Activated naive CD4-positive, alpha-beta T cell treated with anti-CD3 and anti-CD28 coated beads, Interleukin-2, amount 50 U/mL, for 72 hours (primary cell): Measurements from ENCODE around the gene DNMT1. TPM values are rescaled to one million over a fixed set of nuclear protein-coding genes. Genes with fewer than 3 reads are reported as not detected.

ENCODE experiments used
- ATAC-seq, 2 donors: fragments of 150-1000 bp; cut with Tn5 transposase; 2 replicates each; pipeline ENCODE4 v1.10.0; 2021; ENCODE audit warnings: mild to moderate bottlenecking in 2 of 2, moderate library complexity in 2 of 2
- DNase-seq, 2 donors: peaks; one replicate each; pipeline ENCODE4 v3.0.0; 2021 to 2022; ENCODE audit warnings: low spot score in 2 of 2
- H3K27ac Mint-ChIP-seq, 2 donors: one replicate each; pipeline ENCODE4 v1.8.0; 2022; ENCODE audit warnings: mild to moderate bottlenecking in 2 of 2, mixed read lengths in 2 of 2
- H3K36me3 Mint-ChIP-seq, 2 donors: one replicate each; pipeline ENCODE4 v1.8.0; 2022; ENCODE audit warnings: mixed read lengths in 2 of 2
- H3K9me3 Mint-ChIP-seq, 2 donors: one replicate each; pipeline ENCODE4 v1.8.0; 2022; ENCODE audit warnings: mixed read lengths in 2 of 2
- total RNA-seq, 2 donors: library from RNA; stranded (reverse); gene quantifications; one replicate each; pipeline ENCODE4 v1.2.3, GENCODE V29; 2022

The DNMT1 gene
- total RNA-seq, 2 donors from 2014 or later: 416 to 456 TPM

DNA sequence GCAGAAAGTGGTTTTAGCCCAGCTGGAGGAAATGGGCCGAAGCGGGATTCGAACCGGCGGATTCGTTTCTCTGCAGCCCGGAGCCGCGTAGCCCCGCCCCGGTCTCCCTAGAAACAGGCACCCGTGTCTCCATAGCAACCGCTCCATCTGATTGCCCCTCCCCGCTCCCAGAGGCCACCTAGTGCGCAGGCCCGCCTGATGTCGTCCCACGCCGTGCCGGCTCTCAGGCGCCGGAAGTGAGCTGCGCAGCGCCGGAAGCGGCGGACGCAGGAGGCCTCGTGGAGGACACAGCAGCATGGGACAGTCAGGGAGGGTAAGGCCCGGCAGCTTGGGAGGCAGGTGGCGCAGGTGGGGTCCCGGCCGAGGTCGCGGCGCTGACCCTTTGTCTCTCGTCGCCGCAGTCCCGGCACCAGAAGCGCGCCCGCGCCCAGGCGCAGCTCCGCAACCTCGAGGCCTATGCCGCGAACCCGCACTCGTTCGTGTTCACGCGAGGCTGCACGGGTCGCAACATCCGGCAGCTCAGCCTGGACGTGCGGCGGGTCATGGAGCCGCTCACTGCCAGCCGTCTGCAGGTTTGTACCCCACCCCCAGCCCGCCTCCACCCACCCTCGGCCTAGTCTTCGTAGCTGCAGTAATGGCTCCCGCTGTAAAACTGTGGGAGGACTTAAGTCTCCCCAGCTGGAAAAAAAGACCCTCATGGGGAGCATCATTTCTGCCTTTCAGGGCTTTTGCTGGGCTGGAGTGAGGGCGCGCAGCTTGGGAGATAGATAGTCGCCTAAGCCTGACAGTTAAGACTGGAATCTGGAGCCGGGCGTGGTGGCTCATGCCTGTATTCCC, 88.4 kb downstream of the DNMT1 start, which contains the start of gene PPAN:
Gene PPAN (plus strand): TSS at position 263 of the 837 bp plus-strand sequence. CDS start 33 bp downstream, at position 296.
- DNase-seq: peak; percentile 96 to 97
- Mint-ChIP-seq H3K9me3 (no peaks in the 10 kb centered on the region), H3K36me3 (peaks cover 33 to 46% of the 10 kb centered on the region in 2 donors), H3K27ac (peak within 1 kb of the TSS; percentile 99)
- ATAC-seq: peak; percentile 70 to 76

DNA sequence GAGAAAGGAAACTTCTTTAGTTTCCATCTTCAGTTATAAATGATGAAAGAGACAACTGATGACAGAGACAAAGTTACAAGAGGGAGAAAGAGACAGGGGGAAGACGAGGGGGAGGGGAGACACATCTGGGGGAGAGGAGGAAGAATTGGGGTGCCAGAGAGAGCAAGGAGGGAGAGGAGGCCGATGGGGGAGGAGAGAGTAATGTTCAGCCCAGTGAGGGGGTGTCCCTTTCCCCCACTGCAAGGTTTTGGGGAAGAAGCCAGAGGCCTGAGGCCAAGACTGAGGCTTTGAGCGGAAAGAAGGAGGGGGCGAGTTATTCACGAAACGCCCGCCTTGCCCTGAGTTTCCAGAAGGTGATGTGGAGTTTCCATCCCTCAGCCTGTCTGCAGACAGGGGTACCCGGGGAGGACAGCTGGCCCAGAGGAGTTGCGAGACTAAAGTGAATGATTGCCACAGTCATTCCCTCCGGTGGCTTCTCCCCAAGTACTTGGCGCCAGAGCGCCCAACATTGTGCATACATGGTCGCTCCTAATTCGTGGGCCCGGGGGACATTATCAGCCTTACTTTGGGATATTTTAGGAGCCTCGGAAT, 89.1 kb downstream of the DNMT1 start:
- DNase-seq (peak; percentile 74 to 91), ATAC-seq (peak; percentile 68 to 69)
- Mint-ChIP-seq H3K36me3 (peaks cover 30 to 41% of the 10 kb centered on the region in 2 donors), H3K9me3 (no peaks in the 10 kb centered on the region), H3K27ac (peak overlapping the region; percentile 99)

DNA sequence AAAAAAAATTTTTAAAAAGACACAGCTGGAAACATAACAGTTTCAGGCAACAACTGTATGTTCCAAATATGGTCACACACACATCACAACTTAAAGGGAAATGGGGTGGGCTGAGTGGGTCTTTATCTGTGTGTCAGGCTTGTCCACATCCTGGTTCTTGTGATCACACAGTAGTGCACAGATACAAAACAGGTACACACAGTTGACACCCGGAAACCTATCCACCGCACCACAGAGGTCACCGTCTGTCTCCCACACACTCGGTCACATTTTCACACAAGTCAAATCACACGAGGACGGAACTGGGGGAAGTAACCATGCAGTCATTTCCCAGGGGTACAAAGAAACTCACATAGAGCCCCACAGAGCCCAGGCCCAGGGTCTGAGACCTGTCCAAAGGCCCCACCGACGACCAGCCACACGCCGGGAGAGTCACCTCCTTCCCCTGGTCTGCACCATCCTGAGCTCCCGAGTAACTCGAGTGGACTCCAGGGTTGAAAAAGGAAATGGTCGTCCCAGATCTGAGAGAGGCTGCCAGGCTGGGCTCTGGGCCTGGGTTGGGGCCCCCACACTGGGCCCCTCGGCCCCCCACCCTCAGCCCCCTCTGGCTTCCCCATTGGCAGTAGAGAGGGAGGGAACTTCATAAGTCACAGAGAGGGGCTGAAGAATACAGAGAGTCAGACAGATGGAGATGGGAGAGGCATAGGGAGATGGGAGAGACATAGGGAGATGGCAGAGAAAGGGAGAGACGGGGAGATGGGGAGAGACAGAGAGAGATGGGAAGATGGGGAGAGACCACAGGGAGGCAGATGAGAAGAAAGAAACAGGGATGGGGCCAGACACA, 89.9 kb downstream of the DNMT1 start:
- DNase-seq: peak; percentile 72 to 86
- ATAC-seq: peak; percentile 72 to 75
- peaks cover 25 to 35% of the 10 kb centered on the region in 2 donors for H3K36me3 Mint-ChIP-seq
- H3K27ac Mint-ChIP-seq: peak overlapping the region; percentile 99
- H3K9me3 Mint-ChIP-seq: no peaks in the 10 kb centered on the region

DNA sequence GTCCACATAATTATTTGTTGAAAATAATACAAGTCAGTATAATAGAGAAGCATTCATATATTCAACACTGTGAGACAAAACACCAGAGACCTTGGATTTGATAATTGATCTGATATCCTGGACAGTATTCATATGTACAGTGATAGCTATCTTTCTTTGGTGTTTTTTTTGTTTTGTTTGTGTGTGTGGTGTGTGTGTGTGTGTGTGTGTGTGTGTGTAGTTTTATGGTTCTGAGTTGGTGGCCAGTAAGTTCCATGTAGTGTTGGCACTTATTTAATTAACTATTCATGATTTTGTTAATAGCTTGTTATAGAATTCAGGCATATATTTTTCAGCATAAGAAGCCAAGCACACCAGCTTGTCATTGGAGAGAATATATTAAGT, 90.6 kb downstream of the DNMT1 start:
- Mint-ChIP-seq H3K36me3 (peaks cover 17 to 28% of the 10 kb centered on the region in 2 donors), H3K9me3 (no peaks in the 10 kb centered on the region), H3K27ac (peak overlapping the region; percentile 10 to 99)
- no peak for ATAC-seq
- no peak for DNase-seq

DNA sequence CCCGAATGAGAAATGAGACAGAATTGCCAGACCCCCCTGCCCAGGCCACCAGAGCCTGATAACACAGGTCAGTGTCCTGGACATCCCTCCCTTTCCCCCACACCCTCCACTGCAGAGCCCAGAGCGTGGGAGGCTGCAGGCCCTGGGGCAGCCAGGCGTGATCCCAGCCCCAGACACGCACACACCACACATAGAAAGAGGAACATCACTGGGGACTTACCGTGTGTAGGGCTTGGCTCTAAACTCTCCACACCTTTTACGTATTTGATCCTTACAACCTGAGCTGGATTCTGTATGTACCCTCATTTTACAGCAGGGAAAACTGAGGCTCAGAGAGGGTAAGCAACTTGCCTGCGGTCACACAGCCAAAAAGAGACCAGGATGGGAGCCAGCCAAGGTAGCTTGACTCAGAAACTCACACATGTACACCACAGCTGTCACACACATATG, 91.9 kb downstream of the DNMT1 start:
- no peak for ATAC-seq
- no peak for DNase-seq
- Mint-ChIP-seq H3K9me3 (no peaks in the 10 kb centered on the region), H3K27ac (peak overlapping the region; percentile 91 to 96), H3K36me3 (peaks cover 14 to 24% of the 10 kb centered on the region in 2 donors)

DNA sequence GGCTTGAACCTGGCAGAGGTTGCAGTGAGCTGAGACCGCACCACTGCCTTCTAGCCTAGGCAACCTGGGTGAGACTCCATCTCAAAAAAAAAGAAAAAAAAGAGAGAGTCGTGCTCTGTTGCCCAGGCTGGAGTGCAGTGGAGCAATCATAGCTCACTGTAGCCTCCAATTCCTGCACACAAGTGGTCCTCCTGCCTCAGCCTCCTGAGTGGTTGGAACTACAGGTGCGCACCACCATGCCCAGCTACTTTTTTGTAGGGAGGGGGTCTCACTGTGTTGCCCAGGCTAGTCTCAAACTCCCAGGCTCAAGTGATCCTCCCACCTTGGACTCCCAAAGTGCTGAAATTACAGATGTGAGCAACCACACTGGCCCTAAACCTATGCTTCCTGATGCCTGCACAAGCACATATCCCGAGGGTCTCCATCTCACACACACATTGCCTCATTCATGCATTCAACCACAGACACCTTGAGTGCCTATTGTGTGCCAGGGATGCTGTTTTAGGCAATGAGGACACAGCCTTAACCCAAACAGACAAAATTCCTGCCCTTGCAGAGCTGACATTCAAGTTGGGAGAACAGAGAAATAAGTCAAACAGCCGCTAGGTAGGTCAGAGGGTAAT, 94.5 kb downstream of the DNMT1 start:
- ATAC-seq (no peak), DNase-seq (no peak)
- Mint-ChIP-seq H3K9me3 (no peaks in the 10 kb centered on the region), H3K36me3 (peaks cover 0 to 11% of the 10 kb centered on the region in 2 donors), H3K27ac (peak overlapping the region; percentile 20 to 91)

DNA sequence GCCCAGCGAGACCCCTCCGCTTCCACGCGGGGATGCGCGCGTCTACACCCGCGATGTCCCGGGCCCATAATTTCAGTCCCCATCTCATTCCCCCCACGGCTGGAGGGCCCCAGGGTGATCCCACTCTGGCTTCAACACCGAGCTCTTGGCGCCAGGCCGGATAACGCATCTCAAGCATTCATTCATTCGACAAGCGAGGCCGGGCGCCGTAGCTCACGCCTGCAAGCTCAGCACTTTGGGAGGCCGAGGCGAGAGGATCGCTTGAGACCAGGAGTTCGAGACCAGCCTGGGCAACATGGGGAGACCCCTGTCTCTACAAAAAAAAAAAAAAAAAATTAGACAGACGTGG, 98.2 kb downstream of the DNMT1 start:
- no peak for ATAC-seq
- peak overlapping the region in 1 of 2 donors; percentile 22 for H3K27ac Mint-ChIP-seq

DNA sequence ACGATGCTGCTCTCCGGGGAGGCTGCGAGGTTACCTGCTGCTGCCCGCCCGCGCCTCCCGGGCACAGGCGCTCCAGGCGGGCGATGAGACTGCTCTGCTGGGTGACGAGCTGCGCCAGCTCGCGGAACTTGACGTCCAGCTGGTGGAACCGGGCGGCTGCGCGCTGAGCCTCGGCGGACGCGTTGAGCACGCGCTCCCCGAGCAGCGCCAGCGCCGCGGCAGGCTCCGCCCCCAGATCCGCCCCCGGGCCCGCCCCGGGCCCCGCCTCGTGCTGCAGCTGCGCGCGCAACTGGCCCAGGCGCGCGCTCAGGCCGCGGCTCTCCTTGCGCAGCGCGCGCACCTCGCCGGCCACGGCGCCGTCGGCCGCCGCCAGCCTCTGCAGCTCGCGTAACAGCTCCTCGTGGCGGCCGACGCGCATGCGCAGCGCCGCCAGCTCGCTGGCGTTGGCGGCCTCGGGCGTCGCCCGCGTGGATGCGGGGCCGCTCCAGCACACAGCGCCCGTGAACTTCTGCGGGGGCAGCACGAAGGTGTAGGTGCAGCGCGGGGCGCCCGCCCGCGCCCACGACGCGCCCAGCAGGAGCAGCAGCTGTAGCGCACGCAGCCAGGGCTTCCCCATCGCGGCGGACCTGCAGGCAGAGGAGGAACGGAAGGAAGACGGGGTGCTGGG, 98.7 kb downstream of the DNMT1 start:
- Mint-ChIP-seq H3K27ac (peak overlapping the region in 1 of 2 donors; percentile 86), H3K9me3 (no peaks in the 10 kb centered on the region), H3K36me3 (peaks cover 21 to 37% of the 10 kb centered on the region in 2 donors)
- ATAC-seq (peak; percentile 84 to 94), DNase-seq (peak; percentile 87 to 94)

More for the DNA sequence above, 98.2 kb downstream of the DNMT1 start:
- Mint-ChIP-seq H3K9me3 (no peaks in the 10 kb centered on the region), H3K36me3 (peaks cover 21 to 36% of the 10 kb centered on the region in 2 donors)
- no peak for DNase-seq

DNA sequence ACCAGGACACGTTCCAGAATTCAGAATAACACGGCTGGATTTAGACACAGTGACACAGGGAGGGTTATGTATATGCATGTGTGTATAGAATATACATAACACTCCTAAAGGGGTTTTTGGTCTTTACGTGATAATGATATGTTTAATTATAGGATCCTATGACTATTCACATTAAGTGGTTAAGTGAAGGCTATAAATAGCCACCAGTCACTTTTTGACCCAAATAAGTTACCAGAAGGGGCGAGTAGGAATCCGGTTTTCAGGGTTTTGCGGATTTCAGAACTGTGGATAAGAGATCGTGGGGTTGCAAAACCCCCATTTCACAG, 99.2 kb downstream of the DNMT1 start:
- ATAC-seq (no peak), DNase-seq (no peak)
- Mint-ChIP-seq H3K27ac (peak overlapping the region in 1 of 2 donors; percentile 86), H3K36me3 (peaks cover 21 to 37% of the 10 kb centered on the region in 2 donors), H3K9me3 (no peaks in the 10 kb centered on the region)

DNA sequence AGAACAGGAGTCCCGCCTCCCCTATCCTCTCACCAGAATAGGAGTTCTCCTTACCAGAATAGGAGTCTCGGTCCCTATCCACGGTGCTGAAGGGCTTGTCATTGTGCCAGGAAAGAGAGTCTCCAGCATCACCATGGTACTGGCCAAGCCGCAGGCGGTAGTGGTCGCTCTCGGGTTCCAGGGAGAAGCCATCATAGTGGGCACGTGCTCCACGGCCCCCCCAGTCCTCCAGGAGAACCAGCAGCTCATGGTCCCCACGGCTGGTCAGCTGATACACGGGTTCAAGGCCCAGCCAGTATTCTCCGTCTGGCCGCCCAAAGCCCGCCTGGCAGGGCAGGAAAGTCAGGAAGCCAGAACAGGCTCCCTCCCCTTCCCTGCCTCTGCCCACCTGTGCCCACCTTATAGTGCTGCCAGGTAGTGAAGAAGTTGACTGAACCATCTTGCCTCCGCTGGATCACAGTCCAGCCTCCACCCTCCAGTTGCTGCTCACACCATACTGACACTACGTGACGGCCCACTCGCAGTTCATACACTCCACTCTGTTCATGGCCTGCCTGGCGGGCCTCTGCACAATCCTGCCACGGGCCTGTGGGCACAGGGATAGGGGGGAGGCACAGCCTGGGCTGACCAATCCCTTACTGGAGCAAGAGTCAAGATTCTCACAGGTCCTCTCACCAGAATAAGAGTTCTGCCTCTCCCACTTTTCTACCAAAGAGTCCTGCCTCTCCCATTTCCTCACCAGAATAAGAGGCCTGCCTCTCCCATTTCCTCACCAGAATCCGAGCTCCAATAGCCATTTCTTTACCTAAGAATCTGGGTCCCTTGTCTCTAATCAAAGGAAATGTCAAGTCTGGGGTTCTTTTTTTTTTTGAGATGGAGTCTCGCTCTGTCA, 101.2 kb downstream of the DNMT1 start:
- ATAC-seq (no peak), DNase-seq (no peak)
- H3K27ac Mint-ChIP-seq: peak overlapping the region; percentile 39 to 51
- H3K36me3 Mint-ChIP-seq: peaks cover 21 to 43% of the 10 kb centered on the region in 2 donors
- H3K9me3 Mint-ChIP-seq: no peaks in the 10 kb centered on the region

DNA sequence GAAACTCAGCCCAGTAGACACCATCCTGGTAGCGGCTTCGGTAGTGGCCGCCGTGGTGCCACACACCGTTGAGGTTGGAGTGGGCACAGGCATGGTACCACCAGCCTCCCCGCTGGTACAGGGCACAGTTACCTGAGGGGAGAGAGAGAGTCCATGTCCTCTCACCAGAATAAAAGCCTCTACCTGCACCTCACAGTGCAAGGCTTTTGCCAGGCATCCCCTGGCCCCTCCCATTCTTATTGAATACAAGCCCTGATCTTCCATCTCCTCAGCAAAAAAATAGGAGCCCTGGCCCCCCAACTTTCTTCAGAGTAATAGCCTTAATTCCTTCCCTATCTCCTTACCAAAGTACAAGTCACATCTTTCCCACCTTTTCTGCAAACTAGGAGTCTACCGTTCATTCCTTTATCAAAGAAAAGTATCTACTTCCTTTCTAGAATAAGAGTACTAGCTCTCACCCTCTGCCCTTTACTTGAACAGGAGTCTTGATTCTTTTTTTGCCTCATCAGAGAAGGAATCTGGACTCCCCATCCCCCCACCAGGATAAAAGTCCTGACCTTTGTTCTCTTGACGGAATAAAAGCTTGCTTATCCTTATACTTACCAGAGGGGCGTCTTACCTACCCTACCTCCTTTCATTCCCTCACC, 102.0 kb downstream of the DNMT1 start:
- ATAC-seq (no peak), DNase-seq (no peak)
- Mint-ChIP-seq H3K9me3 (no peaks in the 10 kb centered on the region), H3K27ac (peak overlapping the region; percentile 39 to 51), H3K36me3 (peaks cover 21 to 43% of the 10 kb centered on the region in 2 donors)

DNA sequence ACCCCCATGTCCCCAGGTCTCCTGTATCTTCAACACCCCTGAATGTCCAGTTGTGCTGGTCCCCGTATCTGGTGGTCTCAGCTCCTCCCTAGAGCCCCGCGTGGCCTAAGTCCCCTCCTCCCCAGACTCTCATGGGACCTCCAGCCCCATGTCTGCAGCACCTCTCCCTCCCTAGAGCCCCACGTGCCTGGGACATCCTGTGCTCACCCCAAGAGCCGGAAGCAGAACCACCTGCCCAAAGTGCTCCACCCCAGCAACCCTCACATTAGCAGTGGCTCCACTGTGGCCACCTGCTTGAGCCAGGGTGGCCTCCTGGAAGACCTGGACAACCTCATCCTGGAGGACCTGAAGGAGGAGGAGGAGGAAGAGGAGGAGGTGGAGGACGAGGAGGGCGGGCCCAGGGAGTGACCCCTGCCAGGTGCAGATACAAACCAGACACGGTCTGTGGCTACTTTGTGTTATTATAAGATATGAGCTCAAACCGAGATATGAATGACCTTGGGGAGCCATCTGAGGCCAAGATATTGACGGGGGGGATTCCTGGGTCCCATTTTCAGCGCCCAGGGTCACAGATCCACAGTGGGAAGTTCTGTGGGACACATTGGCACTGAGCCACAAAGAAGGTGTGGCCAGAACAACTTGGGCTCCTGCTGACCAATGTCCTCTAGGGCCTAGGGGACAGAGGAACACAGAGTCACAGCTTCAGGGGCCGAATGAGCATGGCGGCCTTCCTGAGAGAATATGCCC, 102.7 kb downstream of the DNMT1 start:
- Mint-ChIP-seq H3K27ac (peak overlapping the region; percentile 37 to 39), H3K36me3 (peaks cover 21 to 50% of the 10 kb centered on the region in 2 donors), H3K9me3 (no peaks in the 10 kb centered on the region)
- no peak for DNase-seq
- no peak for ATAC-seq

DNA sequence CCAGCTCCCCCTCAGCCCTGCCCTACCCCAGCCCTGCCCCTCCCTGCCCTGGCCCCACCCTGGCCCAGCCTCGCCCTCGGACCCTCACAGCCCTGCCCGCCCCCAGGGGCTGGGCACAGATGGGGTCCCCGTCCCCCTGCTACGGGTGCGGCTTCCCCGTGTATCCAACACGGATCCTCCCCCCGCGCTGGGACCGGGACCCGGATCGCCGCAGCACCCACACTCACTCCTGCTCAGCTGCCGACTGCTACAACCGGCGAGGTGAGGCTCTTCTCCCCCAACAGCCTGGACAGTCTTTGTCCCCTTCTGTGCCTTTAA, 103.4 kb downstream of the DNMT1 start:
- peaks cover 21 to 51% of the 10 kb centered on the region in 2 donors for H3K36me3 Mint-ChIP-seq

DNA sequence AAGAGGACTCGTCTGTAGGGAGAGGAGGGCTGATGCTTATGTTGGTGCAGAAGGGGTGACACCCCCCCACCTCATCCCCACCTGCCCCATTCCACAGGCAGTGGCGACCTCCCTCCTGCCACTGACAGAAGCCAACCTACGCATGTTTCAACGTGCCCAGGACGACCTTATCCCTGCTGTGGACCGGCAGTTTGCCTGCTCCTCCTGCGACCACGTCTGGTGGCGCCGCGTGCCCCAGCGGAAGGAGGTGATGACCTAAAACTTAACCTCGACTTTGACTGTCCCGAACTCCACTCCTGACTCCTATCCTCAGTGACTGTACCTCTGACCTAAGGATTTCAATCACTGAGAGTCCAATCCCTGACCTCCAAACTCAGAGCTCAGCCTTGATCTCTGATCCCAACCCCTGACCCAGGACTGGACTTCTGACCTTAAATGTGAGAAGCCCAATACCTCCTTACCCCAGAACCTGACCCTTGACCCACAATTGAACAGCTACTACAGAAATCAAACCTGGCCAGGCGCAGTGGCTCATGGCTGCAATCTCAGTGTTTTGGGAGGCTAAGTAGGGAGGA, 104.9 kb downstream of the DNMT1 start:
- ATAC-seq (no peak), DNase-seq (no peak)
- Mint-ChIP-seq H3K9me3 (no peaks in the 10 kb centered on the region), H3K36me3 (peaks cover 21 to 51% of the 10 kb centered on the region in 2 donors), H3K27ac (peak overlapping the region; percentile 70 to 89)

More for the DNA sequence above, 103.4 kb downstream of the DNMT1 start:
- ATAC-seq (no peak), DNase-seq (no peak)
- peak overlapping the region in 1 of 2 donors; percentile 39 for H3K27ac Mint-ChIP-seq
- H3K9me3 Mint-ChIP-seq: no peaks in the 10 kb centered on the region
